Stimulated activated CD4-positive, alpha-beta T cell treated with anti-CD3 and anti-CD28 coated beads, Interleukin-2, amount 100 ng/mL, for 24 hours (primary cell): Measurements from ENCODE around the gene DEUP1.
A peak's percentile ranks its signal among the peaks of the same experiment; 100 is the strongest.
"Not testable (repeated sequence)": the region's sequence is repeated elsewhere in the genome, so short reads cannot be mapped to it uniquely, and the experiment has no call there.

Experiments used
- DNase-seq, 2 donors: peaks; one replicate each; pipeline ENCODE4 v3.0.0-alpha.2; 2020

DEUP1 gene

GRCh38 chr11:93359396-93359795 is 28.9 kb downstream of the DEUP1 start:
- DNase-seq: no peak

GRCh38 chr11:93361435-93361834 is 30.9 kb downstream of the DEUP1 start:
- DNase-seq: no peak

GRCh38 chr11:93368022-93368421 is 37.5 kb downstream of the DEUP1 start:
- DNase-seq: no peak

GRCh38 chr11:93370260-93370659 is 39.7 kb downstream of the DEUP1 start:
- no peak for DNase-seq

- DNase-seq: no peak
These were observed 59.2 kb downstream of the DEUP1 start for GRCh38 chr11:93389737-93390136.

GRCh38 chr11:93392867-93393266 is 62.3 kb downstream of the DEUP1 start:
- no peak for DNase-seq

GRCh38 chr11:93393386-93393785 is 62.8 kb downstream of the DEUP1 start:
- no peak for DNase-seq

- DNase-seq: no peak
These were observed 63.9 kb downstream of the DEUP1 start for GRCh38 chr11:93394488-93394887.

- no peak for DNase-seq
These were observed 65.8 kb downstream of the DEUP1 start for GRCh38 chr11:93396316-93396715.

- no peak for DNase-seq
These were observed 73.4 kb downstream of the DEUP1 start for GRCh38 chr11:93403930-93404329.

GRCh38 chr11:93407777-93408401 is 77.3 kb downstream of the DEUP1 start:
- DNase-seq: peak in 1 of 2 donors; percentile 0

- DNase-seq: no peak
These were observed 79.9 kb downstream of the DEUP1 start for GRCh38 chr11:93410441-93410840.

GRCh38 chr11:93411705-93412104 is 81.2 kb downstream of the DEUP1 start:
- no peak for DNase-seq

- no peak for DNase-seq
These were observed 101.7 kb downstream of the DEUP1 start for GRCh38 chr11:93432247-93432646.

- not testable (repeated sequence) for DNase-seq
These were observed 112.7 kb downstream of the DEUP1 start for GRCh38 chr11:93443232-93443631.

GRCh38 chr11:93444617-93445073 is 114.1 kb downstream of the DEUP1 start:
- peak; percentile 17 to 19 for DNase-seq

GRCh38 chr11:93458286-93458685 is 127.7 kb downstream of the DEUP1 start:
- no peak for DNase-seq

GRCh38 chr11:93463666-93464065 is 133.1 kb downstream of the DEUP1 start:
- DNase-seq: not testable (repeated sequence)

GRCh38 chr11:93464927-93465540 is 134.5 kb downstream of the DEUP1 start:
- no peak for DNase-seq

- no peak for DNase-seq
These were observed 136.5 kb downstream of the DEUP1 start for GRCh38 chr11:93467054-93467453.

GRCh38 chr11:93468290-93468689 is 137.7 kb downstream of the DEUP1 start:
- no peak for DNase-seq

GRCh38 chr11:93474123-93474522 is 143.6 kb downstream of the DEUP1 start:
- no peak for DNase-seq

GRCh38 chr11:93476796-93477195 is 146.3 kb downstream of the DEUP1 start:
- DNase-seq: no peak

- DNase-seq: no peak
These were observed 147.2 kb downstream of the DEUP1 start for GRCh38 chr11:93477684-93478234.

- DNase-seq: no peak
These were observed 148.3 kb downstream of the DEUP1 start for GRCh38 chr11:93478841-93479240.
